Panc1 (cell line): ENCODE results near the gene HPS5. TPM values are rescaled to one million over a fixed set of nuclear protein-coding genes. Genes with fewer than 3 reads are reported as not detected.
"Not testable (repeated sequence)": the region's sequence is repeated elsewhere in the genome, so short reads cannot be mapped to it uniquely, and the experiment has no call there.

Experiments
- ATAC-seq: fragments of 200-7000 bp; cut with Tn5 transposase; 2 replicates; pipeline ENCODE4 v1.9.1; 2020; ENCODE audit warnings: mild to moderate bottlenecking, moderate library complexity
- BruUV-seq: library from RNA; stranded (reverse); fragments of 400-500 nt; replicated peaks from 2 replicates; lab custom pipeline; 2021; lab: Mats Ljungman, UMichigan
- CTCF ChIA-PET: fragments of 300-600 bp; sonication (Branson Sonifier 250); formaldehyde crosslinking; loops from one replicate; lab custom pipeline; 2022; ENCODE audit warnings: antibody characterized with exemption; lab: Charles Lee
- POLR2A ChIA-PET: fragments of 300-600 bp; sonication (Branson Sonifier 250); formaldehyde crosslinking; loops from one replicate; lab custom pipeline; 2022; ENCODE audit warnings: antibody characterized with exemption; lab: Charles Lee
- DNase-seq: peaks from one replicate; pipeline ENCODE4 v3.0.0-alpha.2; 2010; ENCODE audit warnings: low read depth, low spot score
- H3K27ac ChIP-seq: 2 replicates; pipeline ENCODE4 v1.5.1; 2011; ENCODE audit warnings: mild to moderate bottlenecking, low read length, inconsistent platforms
- H3K27me3 ChIP-seq: fragments of 200-500 bp; sonication (Bioruptor generic); 2 replicates; pipeline ENCODE4 v1.6.0; 2014; ENCODE audit warnings: low read length, inconsistent platforms; ENCODE audit not compliant: control insufficient read depth, insufficient read depth
- H3K36me3 ChIP-seq: fragments of 200-500 bp; sonication (Bioruptor generic); 2 replicates; pipeline ENCODE4 v1.5.1; 2014; ENCODE audit warnings: inconsistent platforms, mild to moderate bottlenecking, low read length, moderate library complexity; ENCODE audit not compliant: control insufficient read depth, insufficient read depth
- H3K4me1 ChIP-seq: 2 replicates; pipeline ENCODE4 v1.5.1; 2011; ENCODE audit warnings: inconsistent platforms, mild to moderate bottlenecking, low read length, moderate library complexity; ENCODE audit not compliant: control insufficient read depth, insufficient read depth
- H3K4me3 ChIP-seq, 2 experiments: 2 replicates each; pipeline ENCODE4 v1.5.1; 2011 to 2012; ENCODE audit warnings: low read depth in 2 of 2, low read length in 2 of 2, mild to moderate bottlenecking in 2 of 2, inconsistent platforms in 1 of 2, moderate library complexity in 1 of 2
- H3K9me3 ChIP-seq: fragments of 200-500 bp; sonication (Bioruptor generic); 2 replicates; pipeline ENCODE4 v1.5.1; 2014; ENCODE audit warnings: low read depth, mild to moderate bottlenecking, inconsistent platforms, low read length, moderate library complexity; ENCODE audit not compliant: control insufficient read depth, insufficient read depth
- CTCF ChIP-seq: fragments of 450-650 bp; IDR thresholded peaks from 2 replicates; pipeline ENCODE4 v1.5.1; 2017; ENCODE audit warnings: mild to moderate bottlenecking
- POLR2AphosphoS5 ChIP-seq: IDR thresholded peaks from 2 replicates; pipeline ENCODE4 v1.6.1; 2012; ENCODE audit warnings: mild to moderate bottlenecking, low read depth, low read length, moderate library complexity
- REST ChIP-seq, 2 experiments: IDR thresholded peaks; 2 replicates each; pipeline ENCODE4 v1.6.1; 2011 to 2012; ENCODE audit warnings: low read depth in 2 of 2, control low read depth in 1 of 2, low read length in 1 of 2, mild to moderate bottlenecking in 1 of 2, moderate library complexity in 1 of 2; ENCODE audit not compliant: insufficient read depth in 1 of 2
- SIN3A ChIP-seq: IDR thresholded peaks from 2 replicates; pipeline ENCODE4 v1.6.1; 2012; ENCODE audit warnings: low read depth, mild to moderate bottlenecking, low read length, moderate library complexity, borderline replicate concordance; ENCODE audit not compliant: insufficient read depth
- TCF7L2 ChIP-seq: IDR thresholded peaks from 2 replicates; pipeline ENCODE4 v1.6.1; 2011; ENCODE audit warnings: mild to moderate bottlenecking, low read depth, low read length, inconsistent platforms
- in situ Hi-C: cut with HindIII; loops from 2 replicates; pipeline ENCODE4 v1.10.0; 2016; ENCODE audit warnings: low sequenced_read_pairs, low pct_unique_long_range_greater_than_20kb
- intact Hi-C: fragments of 100-400 bp; cut with micrococcal nuclease; formaldehyde crosslinking; loops from one replicate; pipeline ENCODE4 v1.10.0; 2022; ENCODE audit not compliant: unreplicated experiment
- total RNA-seq: library from RNA; stranded (reverse); gene quantifications from one replicate; pipeline ENCODE4 v1.2.1, GENCODE V29; 2021; ENCODE audit not compliant: unreplicated experiment

Gene HPS5
- total RNA-seq, 1 experiment from 2014 or later: 27.7 TPM

GRCh38 chr11:18253233-18253632 lies 68.7 kb downstream of the HPS5 start:
- in situ Hi-C loops (no loop called here), intact Hi-C loops (no loop called here)
- H3K36me3 ChIP-seq: no peaks in the 10 kb centered on the region
- no peaks in the 10 kb centered on the region for H3K9me3 ChIP-seq
- no peaks in the 10 kb centered on the region for H3K4me1 ChIP-seq
- ATAC-seq (no peak), DNase-seq (no peak)
- POLR2A ChIA-PET: interaction anchor here (0.6 kb wide), 1 partner anchor 273 kb away, joined by 6 read pairs; no protein-coding TSS in a partner anchor
- BruUV-seq: no TSS peak
- no peaks in the 10 kb centered on the region for H3K27me3 ChIP-seq
- no peak overlapping the region for H3K27ac ChIP-seq
- CTCF ChIA-PET: no interaction called here
- TF ChIP-seq REST (IDR thresholded peaks at IDR 0.05; ENCODE audit: insufficient read depth in 1 of 2, low read depth in 2 of 2, low read length in 1 of 2): no peak
- no peak for TF ChIP-seq POLR2AphosphoS5
- no peak for TF ChIP-seq SIN3A
- no peak for TF ChIP-seq CTCF
- no peak for TF ChIP-seq TCF7L2
- H3K4me3 ChIP-seq: no peak overlapping the region

- Histone ChIP-seq H3K4me3 (no peak within 1 kb of the TSS), H3K9me3 (no peaks in the 10 kb centered on the region), H3K36me3 (no peaks in the 10 kb centered on the region), H3K27me3 (no peaks in the 10 kb centered on the region), H3K4me1 (no peaks in the 10 kb centered on the region), H3K27ac (no peak within 1 kb of the TSS)
- in situ Hi-C loops: no loop called here
- ChIA-PET POLR2A (no interaction called here), CTCF (no interaction called here)
- no TSS peak for BruUV-seq
- TF ChIP-seq REST (IDR thresholded peaks at IDR 0.05; ENCODE audit: insufficient read depth in 1 of 2, low read depth in 2 of 2, low read length in 1 of 2) (no peak), POLR2AphosphoS5 (no peak), CTCF (no peak), TCF7L2 (no peak), SIN3A (no peak)
- intact Hi-C loops: no loop called here
- ATAC-seq (peak; percentile 31; the same call in 1 of the 2 replicates), DNase-seq (no peak)
Observed at GRCh38 chr11:18248561-18248960, 73.4 kb downstream of the HPS5 start, which contains the start of gene SAA2. SAA2 (minus strand) TSS chr11:18248668; CDS start chr11:18248011, 657 bp downstream.

GRCh38 chr11:18247191-18247581 lies 74.8 kb downstream of the HPS5 start:
- ATAC-seq, H3K36me3 ChIP-seq, H3K27ac ChIP-seq, POLR2A ChIA-PET, BruUV-seq, CTCF ChIA-PET, H3K27me3 ChIP-seq, in situ Hi-C loops, intact Hi-C loops, H3K9me3 ChIP-seq, H3K4me3 ChIP-seq, DNase-seq, H3K4me1 ChIP-seq: not testable (repeated sequence)
